Tibial artery (tissue), 4 donors: Measurements from ENCODE around the gene MYO5A.

Experiments used
- DNase-seq, 2 donors: peaks; one replicate each; pipeline ENCODE4 v3.0.0-alpha.2; 2019
- H3K27ac ChIP-seq, 2 donors: fragments of 200-600 bp; sonication (generic) in 1 of 2; 1 replicate in 1 of 2; 2 replicates in 1 of 2; pipeline ENCODE4 v1.5.1; 2018 to 2019; ENCODE audit warnings: mild to moderate bottlenecking in 1 of 2
- H3K27me3 ChIP-seq, 2 donors: fragments of 200-600 bp; sonication (generic) in 1 of 2; one replicate each; pipeline versions ENCODE4 v1.5.1 to v1.6.0; 2016 to 2019
- H3K36me3 ChIP-seq, 3 donors: fragments of 200-600 bp; sonication (generic) in 2 of 3; one replicate each; pipeline ENCODE4 v1.5.1; 2016 to 2019; ENCODE audit warnings: mild to moderate bottlenecking in 2 of 3
- H3K4me1 ChIP-seq, 4 donors: fragments of 200-600 bp; sonication (generic) in 2 of 4; 1 replicate in 3 of 4; 2 replicates in 1 of 4; pipeline ENCODE4 v1.5.1; 2016 to 2019
- H3K4me3 ChIP-seq, 2 donors: fragments of 200-600 bp; sonication (generic) in 1 of 2; 1 replicate in 1 of 2; 2 replicates in 1 of 2; pipeline ENCODE4 v1.5.1; 2018 to 2019; ENCODE audit warnings: mild to moderate bottlenecking in 2 of 2
- H3K9me3 ChIP-seq, 3 donors: fragments of 200-600 bp; sonication (generic) in 1 of 3; one replicate each; pipeline ENCODE4 v1.5.1; 2016 to 2019
- intact Hi-C: fragments of 100-400 bp; cut with DNase I; formaldehyde crosslinking; loops from one replicate; pipeline ENCODE4 v1.15.0; 2023; ENCODE audit warnings: low total_unique reads
- TF ChIP-seq, protein P1 (sequence below), 2 experiments: fragments of 200-600 bp in 1 of 2; fragments of 450-650 bp in 1 of 2; IDR thresholded peaks; one replicate each; pipeline ENCODE4 v1.5.1; 2017 to 2019; ENCODE audit warnings: antibody characterized with exemption in 2 of 2, mild to moderate bottlenecking in 1 of 2, moderate library complexity in 1 of 2

MYO5A gene

DNA sequence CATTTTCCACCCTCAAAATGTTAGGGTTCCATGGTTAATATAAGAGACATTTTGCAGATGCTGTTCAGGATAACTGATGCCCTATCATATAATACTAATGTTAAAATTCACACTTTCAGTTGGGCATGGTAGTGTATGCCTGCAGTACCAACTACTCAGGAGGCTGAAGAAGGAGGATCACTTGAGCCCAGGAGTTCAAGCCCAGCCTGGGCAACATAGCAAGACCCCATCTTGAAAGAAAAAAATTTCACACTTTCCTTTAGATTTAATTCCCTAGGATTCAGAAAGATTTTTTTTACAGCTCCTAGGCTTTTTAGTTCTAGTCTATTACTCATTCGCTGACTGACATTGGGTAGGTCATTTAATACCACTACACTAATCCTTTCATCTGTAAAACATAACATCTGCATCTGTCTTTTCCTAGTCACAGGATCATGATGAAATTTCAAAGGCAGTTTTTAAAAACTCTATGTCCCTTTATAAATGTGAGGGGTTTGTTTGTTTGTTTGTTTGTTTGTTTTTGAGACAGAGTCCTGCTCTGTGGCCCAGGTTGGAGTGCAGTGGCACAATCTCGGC is 103.7 kb downstream of the MYO5A start:
- Histone ChIP-seq H3K36me3 (peaks cover 7 to 15% (median 11%) of the 10 kb centered on the region in 3 donors), H3K4me3 (no peak overlapping the region), H3K9me3 (no peaks in the 10 kb centered on the region), H3K27me3 (no peaks in the 10 kb centered on the region), H3K4me1 (peaks cover 0 to 5% (median 0%) of the 10 kb centered on the region in 4 donors), H3K27ac (no peak overlapping the region)
- TF ChIP-seq, protein P1, sequence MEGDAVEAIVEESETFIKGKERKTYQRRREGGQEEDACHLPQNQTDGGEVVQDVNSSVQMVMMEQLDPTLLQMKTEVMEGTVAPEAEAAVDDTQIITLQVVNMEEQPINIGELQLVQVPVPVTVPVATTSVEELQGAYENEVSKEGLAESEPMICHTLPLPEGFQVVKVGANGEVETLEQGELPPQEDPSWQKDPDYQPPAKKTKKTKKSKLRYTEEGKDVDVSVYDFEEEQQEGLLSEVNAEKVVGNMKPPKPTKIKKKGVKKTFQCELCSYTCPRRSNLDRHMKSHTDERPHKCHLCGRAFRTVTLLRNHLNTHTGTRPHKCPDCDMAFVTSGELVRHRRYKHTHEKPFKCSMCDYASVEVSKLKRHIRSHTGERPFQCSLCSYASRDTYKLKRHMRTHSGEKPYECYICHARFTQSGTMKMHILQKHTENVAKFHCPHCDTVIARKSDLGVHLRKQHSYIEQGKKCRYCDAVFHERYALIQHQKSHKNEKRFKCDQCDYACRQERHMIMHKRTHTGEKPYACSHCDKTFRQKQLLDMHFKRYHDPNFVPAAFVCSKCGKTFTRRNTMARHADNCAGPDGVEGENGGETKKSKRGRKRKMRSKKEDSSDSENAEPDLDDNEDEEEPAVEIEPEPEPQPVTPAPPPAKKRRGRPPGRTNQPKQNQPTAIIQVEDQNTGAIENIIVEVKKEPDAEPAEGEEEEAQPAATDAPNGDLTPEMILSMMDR (IDR thresholded peaks at IDR 0.05), result no peak
- intact Hi-C loops, result no loop called here
- DNase-seq, result no peak

DNA sequence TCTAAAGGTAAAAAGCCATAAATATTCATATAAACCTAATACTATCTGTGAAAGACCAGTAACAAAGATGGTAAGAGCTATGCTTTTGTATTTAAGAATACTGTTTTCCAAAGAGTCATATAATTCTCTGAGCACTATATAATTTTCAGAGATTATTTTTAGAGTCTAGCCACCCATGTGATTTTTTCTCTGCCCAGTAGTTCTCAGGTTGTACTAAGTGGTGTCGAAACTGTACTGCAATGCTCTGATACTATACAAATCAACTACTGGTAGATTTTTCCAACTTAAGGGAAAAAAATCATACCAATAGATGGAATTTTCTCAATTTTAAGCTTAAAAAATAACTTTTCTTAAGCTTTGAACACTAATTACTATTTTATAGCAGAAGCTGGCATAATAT is 104.8 kb downstream of the MYO5A start:
- DNase-seq, result no peak
- Histone ChIP-seq H3K4me3 (no peak overlapping the region), H3K27ac (no peak overlapping the region), H3K36me3 (peaks cover 7 to 13% (median 11%) of the 10 kb centered on the region in 3 donors), H3K4me1 (peaks cover 0 to 5% (median 0%) of the 10 kb centered on the region in 4 donors), H3K9me3 (no peaks in the 10 kb centered on the region), H3K27me3 (no peaks in the 10 kb centered on the region)
- TF ChIP-seq, protein P1 (IDR thresholded peaks at IDR 0.05), result no peak
- intact Hi-C loops, result no loop called here

DNA sequence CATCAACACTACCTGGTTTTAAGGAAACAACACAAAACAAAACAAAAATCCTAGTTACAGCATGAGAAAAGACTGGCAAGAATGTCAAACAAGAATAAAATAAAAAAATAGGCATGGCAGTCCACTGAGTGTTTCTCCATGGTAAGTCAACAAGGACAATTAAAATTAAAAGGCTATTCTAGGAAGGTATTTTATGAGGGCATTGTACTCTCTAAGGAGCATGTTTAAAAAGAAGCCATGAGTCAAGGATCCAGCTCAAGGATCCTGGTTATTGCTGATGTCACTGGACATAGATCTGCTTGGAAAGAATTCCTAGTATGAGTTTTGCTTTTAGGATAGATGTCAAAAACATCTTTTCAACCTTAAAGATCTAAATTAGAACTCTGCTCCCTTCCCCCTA is 106.7 kb downstream of the MYO5A start:
- intact Hi-C loops, result no loop called here
- H3K27ac ChIP-seq, result no peak overlapping the region
- DNase-seq, result no peak
- H3K4me3 ChIP-seq, result no peak overlapping the region
- no peaks in the 10 kb centered on the region for H3K4me1 ChIP-seq
- TF ChIP-seq, protein P1 (IDR thresholded peaks at IDR 0.05), result no peak
- H3K36me3 ChIP-seq, result peaks cover 7 to 11% (median 10%) of the 10 kb centered on the region in 3 donors
- H3K27me3 ChIP-seq, result no peaks in the 10 kb centered on the region
- H3K9me3 ChIP-seq, result no peaks in the 10 kb centered on the region

DNA sequence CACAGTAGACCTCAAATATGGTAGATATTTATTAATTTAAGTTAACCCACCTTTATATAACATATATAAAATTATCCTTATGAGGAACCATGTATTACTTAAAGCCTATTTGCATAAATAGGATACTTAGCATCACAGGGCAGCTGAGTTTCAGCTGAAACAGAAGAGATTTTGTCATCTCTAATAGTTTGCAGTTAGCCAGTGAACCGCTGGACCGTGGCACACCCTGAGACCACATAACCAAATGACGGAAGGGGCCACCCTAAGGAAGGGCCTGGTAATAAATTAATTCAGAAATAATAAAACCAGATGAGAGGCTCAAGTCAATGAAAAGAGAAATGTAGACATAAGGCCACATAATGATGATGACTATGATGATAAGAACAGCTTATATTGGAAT is 107.7 kb downstream of the MYO5A start:
- Histone ChIP-seq H3K9me3 (no peaks in the 10 kb centered on the region), H3K4me1 (no peaks in the 10 kb centered on the region), H3K36me3 (peaks cover 7 to 11% (median 10%) of the 10 kb centered on the region in 3 donors), H3K27ac (no peak overlapping the region), H3K4me3 (no peak overlapping the region), H3K27me3 (no peaks in the 10 kb centered on the region)
- TF ChIP-seq, protein P1 (IDR thresholded peaks at IDR 0.05), result no peak
- intact Hi-C loops, result no loop called here
- no peak for DNase-seq

DNA sequence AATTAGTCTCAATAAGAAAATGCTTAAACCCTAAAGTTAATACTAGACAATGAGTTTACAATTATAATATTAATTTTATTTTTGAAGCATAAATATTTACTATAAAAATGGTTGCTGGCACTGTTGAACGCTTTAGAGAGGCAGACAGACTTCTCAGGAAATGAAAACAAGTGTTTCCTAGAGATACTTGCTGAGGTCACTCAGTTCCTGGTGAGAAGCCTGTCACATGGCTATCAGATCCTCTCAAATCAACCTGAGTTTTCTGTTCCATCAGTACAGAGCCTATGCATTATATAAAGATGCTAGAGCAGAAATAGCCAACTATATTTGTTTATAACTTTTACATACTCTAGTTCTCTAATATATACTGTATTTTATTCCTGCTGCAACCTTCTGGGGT is 109.2 kb downstream of the MYO5A start:
- Histone ChIP-seq H3K36me3 (peaks cover 0 to 4% (median 0%) of the 10 kb centered on the region in 3 donors), H3K27me3 (no peaks in the 10 kb centered on the region), H3K9me3 (no peaks in the 10 kb centered on the region), H3K27ac (no peak overlapping the region), H3K4me3 (no peak overlapping the region), H3K4me1 (no peaks in the 10 kb centered on the region)
- intact Hi-C loops, result no loop called here
- TF ChIP-seq, protein P1 (IDR thresholded peaks at IDR 0.05), result no peak
- no peak for DNase-seq

DNA sequence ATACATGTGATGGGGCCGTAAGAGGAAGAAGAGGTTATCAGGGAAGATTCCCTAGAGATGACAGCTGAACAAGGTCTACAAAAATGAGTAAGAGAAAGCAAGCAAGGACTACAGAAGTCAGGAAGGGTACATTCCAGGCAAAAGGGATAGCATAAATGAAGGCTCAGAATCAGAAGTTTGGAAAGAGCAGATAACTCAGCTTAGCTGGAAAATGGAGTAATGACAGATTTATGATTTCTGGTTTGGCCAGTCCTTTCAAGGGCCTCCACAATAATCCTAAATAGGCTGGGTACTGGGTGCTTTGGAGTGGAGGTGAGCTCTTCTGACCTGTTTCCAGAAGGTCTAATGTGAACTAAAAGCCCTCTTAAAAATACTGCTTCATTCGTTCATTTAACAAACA is 110.7 kb downstream of the MYO5A start:
- no peaks in the 10 kb centered on the region for H3K27me3 ChIP-seq
- TF ChIP-seq, protein P1 (IDR thresholded peaks at IDR 0.05), result no peak
- no peak overlapping the region for H3K27ac ChIP-seq
- H3K4me1 ChIP-seq, result no peaks in the 10 kb centered on the region
- intact Hi-C loops, result no loop called here
- no peaks in the 10 kb centered on the region for H3K9me3 ChIP-seq
- peaks cover 0 to 4% (median 0%) of the 10 kb centered on the region in 3 donors for H3K36me3 ChIP-seq
- no peak overlapping the region for H3K4me3 ChIP-seq
- DNase-seq, result no peak
